ENCODE measurements around the gene PRSS35. TPM values are rescaled to one million over a fixed set of nuclear protein-coding genes. Genes with fewer than 3 reads are reported as not detected.

PRSS35 gene
- total RNA-seq, 1 experiment from 2014 or later = 1.7 TPM

GRCh38 chr6:83479389-83479788, 32.9 kb upstream of the PRSS35 start:
- H3K36me3 Mint-ChIP-seq (ENCODE audit: insufficient read depth in 1 of 3, low read depth in 3 of 3) = no peaks in the 10 kb centered on the region
- Histone ChIP-seq H3K23ac (ENCODE audit: insufficient read length, low read depth, low read length) (no peak overlapping the region), H2AK5ac (ENCODE audit: insufficient read length, low read length) (no peak overlapping the region), H2BK15ac (ENCODE audit: low read depth, low read length) (no peak overlapping the region), H3K56ac (ENCODE audit: insufficient read length, low read depth, low read length) (no peak overlapping the region), H4K91ac (ENCODE audit: insufficient read length, low read depth, low read length) (no peak overlapping the region), H3K14ac (ENCODE audit: insufficient read depth, low read length) (no peak overlapping the region), H3T11ph (ENCODE audit: low read length) (no peak overlapping the region), H3K23me2 (ENCODE audit: insufficient read length, low read depth, low read length, poor library complexity, severe bottlenecking) (no peaks in the 10 kb centered on the region), H4K8ac (replicated peaks; ENCODE audit: insufficient read length, low read depth, low read length) (no peak overlapping the region), H3K4me2 (ENCODE audit: insufficient read depth, insufficient read length, low read length) (no peak overlapping the region), H3K4ac (ENCODE audit: low read depth, low read length) (no peak overlapping the region), H3K9ac (ENCODE audit: extremely low read depth, insufficient read length, low read length) (no peak overlapping the region), H2BK20ac (ENCODE audit: low read depth, low read length, poor library complexity, severe bottlenecking) (no peak overlapping the region), H3K27ac (ENCODE audit: insufficient read length, low read depth, low read length) (no peak overlapping the region), H3K27me3 (ENCODE audit: insufficient read depth, low read length) (no peaks in the 10 kb centered on the region), H3K4me1 (ENCODE audit: insufficient read depth, low read length) (no peaks in the 10 kb centered on the region), H2BK12ac (ENCODE audit: insufficient read length, low read depth, low read length) (no peak overlapping the region), H3K79me1 (ENCODE audit: insufficient read depth, low read depth, low read length, poor library complexity, severe bottlenecking) (no peaks in the 10 kb centered on the region), H3K79me2 (ENCODE audit: insufficient read depth, low read length) (no peaks in the 10 kb centered on the region), H4K20me1 (ENCODE audit: control insufficient read depth, insufficient read depth, insufficient read length) (no peaks in the 10 kb centered on the region), H4K5ac (ENCODE audit: insufficient read length, low read depth, low read length) (no peak overlapping the region), H2AFZ (ENCODE audit: low read length) (no peak overlapping the region), H3K9me3 (ENCODE audit: control insufficient read depth, low read depth, low read length) (no peaks in the 10 kb centered on the region), H2BK120ac (ENCODE audit: low read depth, low read length, poor library complexity, severe bottlenecking) (no peak overlapping the region), H3K18ac (ENCODE audit: insufficient read length, low read depth, low read length) (no peak overlapping the region), H2BK5ac (ENCODE audit: insufficient read length, low read length) (no peak overlapping the region)
- no peaks in the 10 kb centered on the region for H3K9me3 Mint-ChIP-seq
- no peaks in the 10 kb centered on the region for H3K27me3 Mint-ChIP-seq (ENCODE audit: low read depth)
- DNase-seq = no peak
- no CpG with 5 or more reads among the region's 1 CpG for WGBS (ENCODE audit: extremely low coverage, insufficient read length, low lambda C conversion rate)
- H3K4me3 Mint-ChIP-seq = no peak overlapping the region
- H3K4me1 Mint-ChIP-seq = peaks cover 2% of the 10 kb centered on the region in 2 experiments; a peak in 2 of 4 replicates
- TF ChIP-seq, protein P1, sequence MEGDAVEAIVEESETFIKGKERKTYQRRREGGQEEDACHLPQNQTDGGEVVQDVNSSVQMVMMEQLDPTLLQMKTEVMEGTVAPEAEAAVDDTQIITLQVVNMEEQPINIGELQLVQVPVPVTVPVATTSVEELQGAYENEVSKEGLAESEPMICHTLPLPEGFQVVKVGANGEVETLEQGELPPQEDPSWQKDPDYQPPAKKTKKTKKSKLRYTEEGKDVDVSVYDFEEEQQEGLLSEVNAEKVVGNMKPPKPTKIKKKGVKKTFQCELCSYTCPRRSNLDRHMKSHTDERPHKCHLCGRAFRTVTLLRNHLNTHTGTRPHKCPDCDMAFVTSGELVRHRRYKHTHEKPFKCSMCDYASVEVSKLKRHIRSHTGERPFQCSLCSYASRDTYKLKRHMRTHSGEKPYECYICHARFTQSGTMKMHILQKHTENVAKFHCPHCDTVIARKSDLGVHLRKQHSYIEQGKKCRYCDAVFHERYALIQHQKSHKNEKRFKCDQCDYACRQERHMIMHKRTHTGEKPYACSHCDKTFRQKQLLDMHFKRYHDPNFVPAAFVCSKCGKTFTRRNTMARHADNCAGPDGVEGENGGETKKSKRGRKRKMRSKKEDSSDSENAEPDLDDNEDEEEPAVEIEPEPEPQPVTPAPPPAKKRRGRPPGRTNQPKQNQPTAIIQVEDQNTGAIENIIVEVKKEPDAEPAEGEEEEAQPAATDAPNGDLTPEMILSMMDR (conservative IDR thresholded peaks at IDR 0.05) = no peak
- no peak overlapping the region for H3K27ac Mint-ChIP-seq
